A673 (cell line): Measurements from ENCODE around the gene NHERF1. TPM values are rescaled to one million over a fixed set of nuclear protein-coding genes. Genes with fewer than 3 reads are reported as not detected.

Experiments used
- BruUV-seq: library from RNA; stranded (reverse); fragments of 400-500 nt; replicated peaks from 2 replicates; lab custom pipeline; 2021; lab: Mats Ljungman, UMichigan
- CTCF ChIA-PET: fragments of 300-600 bp; sonication (Branson Sonifier 250); formaldehyde crosslinking; loops from one replicate; lab custom pipeline; 2022; ENCODE audit warnings: antibody characterized with exemption; lab: Charles Lee
- POLR2A ChIA-PET: fragments of 300-600 bp; sonication (Branson Sonifier 250); formaldehyde crosslinking; loops from one replicate; lab custom pipeline; 2022; ENCODE audit warnings: antibody characterized with exemption; ENCODE audit not compliant: low non-redundant PET; lab: Charles Lee
- DNase-seq: peaks from one replicate; pipeline ENCODE4 v3.0.0-alpha.2; 2015; ENCODE audit warnings: low spot score
- H3K27ac ChIP-seq: fragments of 200-600 bp; sonication (generic); 2 replicates; pipeline ENCODE4 v1.5.1; 2016; ENCODE audit warnings: mixed run types, low read depth, mild to moderate bottlenecking, mixed read lengths, antibody characterized with exemption, low read length; ENCODE audit not compliant: poor library complexity, severe bottlenecking
- H3K27me3 ChIP-seq: fragments of 200-600 bp; sonication (generic); replicated peaks from 2 replicates; pipeline ENCODE4 v1.6.1; 2017; ENCODE audit warnings: mixed run types, low read depth, mild to moderate bottlenecking, mixed read lengths, antibody characterized with exemption, low read length; ENCODE audit not compliant: insufficient read depth, poor library complexity
- H3K36me3 ChIP-seq: fragments of 200-600 bp; sonication (generic); 2 replicates; pipeline ENCODE4 v1.6.1; 2016; ENCODE audit warnings: mixed run types, mild to moderate bottlenecking, mixed read lengths, antibody characterized with exemption, low read length; ENCODE audit not compliant: insufficient read depth, poor library complexity, severe bottlenecking
- H3K4me1 ChIP-seq: fragments of 200-600 bp; sonication (generic); 2 replicates; pipeline ENCODE4 v1.6.1; 2017; ENCODE audit warnings: mixed run types, mild to moderate bottlenecking, mixed read lengths, antibody characterized with exemption, low read length; ENCODE audit not compliant: insufficient read depth, poor library complexity, severe bottlenecking
- H3K4me3 ChIP-seq: fragments of 200-600 bp; sonication (generic); 2 replicates; pipeline ENCODE4 v1.5.1; 2016; ENCODE audit warnings: low read depth, mixed run types, mild to moderate bottlenecking, mixed read lengths, low read length; ENCODE audit not compliant: poor library complexity, severe bottlenecking
- H3K9me3 ChIP-seq: fragments of 200-600 bp; sonication (generic); 2 replicates; pipeline ENCODE4 v1.6.1; 2016; ENCODE audit warnings: mixed run types, low read depth, mild to moderate bottlenecking, mixed read lengths, antibody characterized with exemption, low read length; ENCODE audit not compliant: poor library complexity, severe bottlenecking
- CTCF ChIP-seq: fragments of 300-800, 200-600 bp; sonication (generic); conservative IDR thresholded peaks from 2 replicates; pipeline ENCODE4 v1.5.1; 2017; ENCODE audit warnings: low read depth, mild to moderate bottlenecking, antibody characterized with exemption, low read length, moderate library complexity, mixed read lengths
- EZH2 ChIP-seq: fragments of 200-600 bp; sonication (generic); IDR thresholded peaks from 2 replicates; pipeline ENCODE4 v1.6.1; 2017; ENCODE audit warnings: borderline replicate concordance, low read depth, mild to moderate bottlenecking, mixed read lengths, antibody characterized with exemption, low read length; ENCODE audit not compliant: poor library complexity, severe bottlenecking
- intact Hi-C: fragments of 100-400 bp; cut with micrococcal nuclease; formaldehyde crosslinking; loops from one replicate; pipeline ENCODE4 v1.10.0; 2022; ENCODE audit not compliant: unreplicated experiment
- total RNA-seq: library from RNA; stranded (reverse); gene quantifications from 2 replicates; pipeline ENCODE4 v1.2.3, GENCODE V29; 2021

NHERF1 gene
- total RNA-seq, 1 experiment from 2014 or later = 33.8 TPM

- Histone ChIP-seq H3K27me3 (no peaks in the 10 kb centered on the region), H3K36me3 (no peaks in the 10 kb centered on the region), H3K9me3 (no peaks in the 10 kb centered on the region), H3K4me1 (no peaks in the 10 kb centered on the region), H3K27ac (no peak overlapping the region), H3K4me3 (no peak overlapping the region)
- BruUV-seq = no TSS peak
- CTCF ChIA-PET = no interaction called here
- POLR2A ChIA-PET = no interaction called here
- TF ChIP-seq CTCF = no peak
- no peak for TF ChIP-seq EZH2
- intact Hi-C loops = no loop called here
- DNase-seq = no peak
Measured at GRCh38 chr17:74807441-74807840, 59.0 kb downstream of the NHERF1 start.

GRCh38 chr17:74807925-74808324 is 59.5 kb downstream of the NHERF1 start:
- POLR2A ChIA-PET = no interaction called here
- TF ChIP-seq CTCF = no peak
- H3K27ac ChIP-seq = no peak overlapping the region
- no peak for DNase-seq
- BruUV-seq = no TSS peak
- H3K9me3 ChIP-seq = no peaks in the 10 kb centered on the region
- no peaks in the 10 kb centered on the region for H3K4me1 ChIP-seq
- intact Hi-C loops = no loop called here
- H3K36me3 ChIP-seq = no peaks in the 10 kb centered on the region
- CTCF ChIA-PET = no interaction called here
- no peak overlapping the region for H3K4me3 ChIP-seq
- no peaks in the 10 kb centered on the region for H3K27me3 ChIP-seq

DNA sequence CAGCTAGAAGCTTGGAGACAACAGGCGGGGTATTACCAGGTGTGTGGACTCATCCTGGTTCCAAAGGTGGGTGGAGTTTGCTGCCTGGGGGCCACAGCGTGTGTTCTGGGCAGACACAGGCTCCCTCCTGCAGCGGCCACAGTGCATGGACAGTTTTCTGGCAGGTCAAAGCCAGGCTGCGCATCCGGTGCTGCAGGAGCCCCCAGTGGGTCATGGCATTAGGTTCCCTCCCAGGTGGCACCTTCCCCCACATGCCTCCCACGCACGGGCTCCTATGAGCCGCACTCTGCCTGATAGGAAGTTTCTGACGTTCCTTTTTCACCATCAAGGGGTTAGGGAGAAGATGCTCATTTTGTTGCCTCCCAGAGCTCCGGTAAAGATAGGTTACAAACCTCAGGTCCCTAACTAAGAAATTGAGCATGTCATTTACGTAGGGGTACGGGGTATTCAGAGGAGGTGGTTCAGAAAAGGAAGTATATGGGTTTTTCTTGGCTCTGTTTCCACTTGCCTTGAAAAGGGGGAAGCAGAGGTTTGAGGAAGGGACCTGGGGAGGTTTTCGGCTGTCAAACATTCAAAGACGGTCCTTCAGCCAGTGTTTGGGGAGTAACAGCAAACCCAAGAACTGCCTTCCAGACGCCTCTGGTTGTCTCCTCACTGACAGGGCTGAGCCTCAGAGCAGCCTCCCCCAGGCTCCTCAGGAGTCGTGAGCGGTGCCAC is 60.4 kb downstream of the NHERF1 start:
- no peak for DNase-seq
- CTCF ChIA-PET = no interaction called here
- Histone ChIP-seq H3K27me3 (no peaks in the 10 kb centered on the region), H3K9me3 (no peaks in the 10 kb centered on the region), H3K4me3 (no peak overlapping the region), H3K27ac (no peak overlapping the region), H3K36me3 (no peaks in the 10 kb centered on the region), H3K4me1 (no peaks in the 10 kb centered on the region)
- BruUV-seq = no TSS peak
- TF ChIP-seq EZH2 (no peak), CTCF (no peak)
- intact Hi-C loops = no loop called here
- POLR2A ChIA-PET = no interaction called here
